Neural progenitor cell (in vitro differentiated cells): Measurements from ENCODE around the gene WWOX. TPM values are rescaled to one million over a fixed set of nuclear protein-coding genes. Genes with fewer than 3 reads are reported as not detected.

Experiments
- DNase-seq: peaks from one replicate; pipeline ENCODE4 v3.0.0-alpha.2; 2016; ENCODE audit warnings: low spot score
- H2AFZ ChIP-seq: fragments of 200-600 bp; sonication (generic); replicated peaks from 2 replicates; pipeline ENCODE4 v1.6.1; 2016; ENCODE audit warnings: antibody characterized with exemption
- H3F3A ChIP-seq: fragments of 200-600 bp; sonication (generic); 2 replicates; pipeline ENCODE4 v1.6.1; 2016; ENCODE audit warnings: antibody characterized with exemption, low read depth
- H3K27ac ChIP-seq: fragments of 200-600 bp; sonication (generic); 2 replicates; pipeline ENCODE4 v1.5.1; 2016; ENCODE audit warnings: mild to moderate bottlenecking
- H3K27me3 ChIP-seq: fragments of 200-600 bp; sonication (generic); 2 replicates; pipeline ENCODE4 v1.6.1; 2016; ENCODE audit warnings: mild to moderate bottlenecking, moderate library complexity
- H3K36me3 ChIP-seq: fragments of 200-600 bp; sonication (generic); 2 replicates; pipeline ENCODE4 v1.5.1; 2016
- H3K4me1 ChIP-seq: fragments of 200-600 bp; sonication (generic); 2 replicates; pipeline ENCODE4 v1.6.1; 2016; ENCODE audit warnings: mixed run types
- H3K4me2 ChIP-seq: fragments of 200-600 bp; sonication (generic); 2 replicates; pipeline ENCODE4 v1.6.1; 2016
- H3K4me3 ChIP-seq: fragments of 200-600 bp; sonication (generic); 2 replicates; pipeline ENCODE4 v1.5.1; 2016
- H3K79me2 ChIP-seq: fragments of 200-600 bp; sonication (generic); 2 replicates; pipeline ENCODE4 v1.6.1; 2016; ENCODE audit warnings: low read depth
- H3K9ac ChIP-seq: fragments of 200-600 bp; sonication (generic); 2 replicates; pipeline ENCODE4 v1.6.1; 2016
- H3K9me3 ChIP-seq: fragments of 200-600 bp; sonication (generic); 2 replicates; pipeline ENCODE4 v1.5.1; 2016; ENCODE audit warnings: low read depth
- H4K20me1 ChIP-seq: fragments of 200-600 bp; sonication (generic); 2 replicates; pipeline ENCODE4 v1.6.1; 2016; ENCODE audit warnings: low read depth
- H3K27ac Mint-ChIP-seq: 3 replicates; pipeline ENCODE4 v1.8.0; 2021; ENCODE audit warnings: mixed read lengths
- H3K27me3 Mint-ChIP-seq: 2 replicates; pipeline ENCODE4 v1.8.0; 2022; ENCODE audit warnings: low read depth, mild to moderate bottlenecking, inconsistent platforms, moderate library complexity, mixed read lengths; ENCODE audit not compliant: insufficient read depth
- H3K36me3 Mint-ChIP-seq: 3 replicates; pipeline ENCODE4 v1.8.0; 2021; ENCODE audit warnings: mixed read lengths
- H3K4me1 Mint-ChIP-seq: 3 replicates; pipeline ENCODE4 v1.8.0; 2021; ENCODE audit warnings: mixed read lengths
- H3K4me3 Mint-ChIP-seq: 3 replicates; pipeline ENCODE4 v1.8.0; 2021; ENCODE audit warnings: mild to moderate bottlenecking, moderate library complexity, mixed read lengths
- H3K9me3 Mint-ChIP-seq: 3 replicates; pipeline ENCODE4 v1.8.0; 2020; ENCODE audit warnings: mixed read lengths
- EZH2 ChIP-seq: fragments of 200-600 bp; sonication (generic); IDR thresholded peaks from 2 replicates; pipeline ENCODE4 v1.6.1; 2017; ENCODE audit warnings: antibody characterized with exemption, mild to moderate bottlenecking, moderate library complexity
- EZH2phosphoT487 ChIP-seq: fragments of 200-600 bp; sonication (generic); IDR thresholded peaks from 2 replicates; pipeline ENCODE4 v1.6.1; 2017; ENCODE audit warnings: antibody characterized with exemption
- total RNA-seq: library from RNA; depleted of rRNA; stranded (reverse); fragments of >200 nt; gene quantifications from 2 replicates; pipeline ENCODE4 v1.2.3, GENCODE V29; 2015; ENCODE audit warnings: low replicate concordance
- TF ChIP-seq, protein P1 (sequence below): fragments of 200-600 bp; sonication (generic); IDR thresholded peaks from 2 replicates; pipeline ENCODE4 v1.5.1; 2017; ENCODE audit warnings: antibody characterized with exemption, mild to moderate bottlenecking

The WWOX gene
- total RNA-seq, 1 donor from 2014 or later, result 63.7 TPM

DNA sequence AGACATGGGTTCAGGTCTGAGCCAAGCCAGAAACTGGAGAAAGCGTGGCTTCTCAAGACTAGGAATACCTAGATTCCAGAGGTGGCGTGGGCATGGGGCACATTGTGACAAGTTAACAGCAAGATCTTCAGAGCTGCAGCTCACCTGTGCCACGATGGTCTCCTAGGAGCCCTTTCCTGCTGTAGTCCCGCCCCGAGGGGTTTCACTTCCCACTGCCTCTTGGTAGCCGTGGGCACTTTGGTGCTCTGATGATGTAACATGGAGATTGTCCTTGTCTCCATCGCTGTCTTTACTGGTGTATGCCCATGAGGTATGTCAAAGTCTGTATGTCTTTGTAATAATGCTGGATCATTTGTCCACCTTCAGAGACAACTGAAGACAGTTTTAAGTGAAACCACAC is 89.7 kb downstream of the WWOX start:
- no peaks in the 10 kb centered on the region for H3K9me3 ChIP-seq
- no peaks in the 10 kb centered on the region for H3K27me3 ChIP-seq
- no peak overlapping the region for H2AFZ ChIP-seq
- no peak overlapping the region for H3K9ac ChIP-seq
- no peaks in the 10 kb centered on the region for H3K4me1 Mint-ChIP-seq
- H3F3A ChIP-seq, result no peaks in the 10 kb centered on the region
- no peak overlapping the region for H3K4me2 ChIP-seq
- H3K4me1 ChIP-seq, result no peaks in the 10 kb centered on the region
- no peak overlapping the region for H3K27ac Mint-ChIP-seq
- peaks cover 6% of the 10 kb centered on the region for H3K36me3 Mint-ChIP-seq
- no peak for DNase-seq
- no peaks in the 10 kb centered on the region for H4K20me1 ChIP-seq
- H3K27me3 Mint-ChIP-seq, result peaks cover 3% of the 10 kb centered on the region
- H3K36me3 ChIP-seq, result no peaks in the 10 kb centered on the region
- H3K4me3 ChIP-seq, result no peak overlapping the region
- TF ChIP-seq EZH2, result no peak
- TF ChIP-seq, protein P1, sequence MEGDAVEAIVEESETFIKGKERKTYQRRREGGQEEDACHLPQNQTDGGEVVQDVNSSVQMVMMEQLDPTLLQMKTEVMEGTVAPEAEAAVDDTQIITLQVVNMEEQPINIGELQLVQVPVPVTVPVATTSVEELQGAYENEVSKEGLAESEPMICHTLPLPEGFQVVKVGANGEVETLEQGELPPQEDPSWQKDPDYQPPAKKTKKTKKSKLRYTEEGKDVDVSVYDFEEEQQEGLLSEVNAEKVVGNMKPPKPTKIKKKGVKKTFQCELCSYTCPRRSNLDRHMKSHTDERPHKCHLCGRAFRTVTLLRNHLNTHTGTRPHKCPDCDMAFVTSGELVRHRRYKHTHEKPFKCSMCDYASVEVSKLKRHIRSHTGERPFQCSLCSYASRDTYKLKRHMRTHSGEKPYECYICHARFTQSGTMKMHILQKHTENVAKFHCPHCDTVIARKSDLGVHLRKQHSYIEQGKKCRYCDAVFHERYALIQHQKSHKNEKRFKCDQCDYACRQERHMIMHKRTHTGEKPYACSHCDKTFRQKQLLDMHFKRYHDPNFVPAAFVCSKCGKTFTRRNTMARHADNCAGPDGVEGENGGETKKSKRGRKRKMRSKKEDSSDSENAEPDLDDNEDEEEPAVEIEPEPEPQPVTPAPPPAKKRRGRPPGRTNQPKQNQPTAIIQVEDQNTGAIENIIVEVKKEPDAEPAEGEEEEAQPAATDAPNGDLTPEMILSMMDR, result no peak
- no peak for TF ChIP-seq EZH2phosphoT487
- H3K4me3 Mint-ChIP-seq, result no peak overlapping the region
- H3K27ac ChIP-seq, result no peak overlapping the region
- peaks cover 2% of the 10 kb centered on the region for H3K9me3 Mint-ChIP-seq
- H3K79me2 ChIP-seq, result no peaks in the 10 kb centered on the region

- no peaks in the 10 kb centered on the region for H3K4me1 Mint-ChIP-seq
- H3K36me3 Mint-ChIP-seq, result peaks cover 6% of the 10 kb centered on the region
- H3K27ac ChIP-seq, result no peak overlapping the region
- H3K36me3 ChIP-seq, result no peaks in the 10 kb centered on the region
- no peaks in the 10 kb centered on the region for H3K27me3 ChIP-seq
- no peaks in the 10 kb centered on the region for H3K9me3 ChIP-seq
- H3K79me2 ChIP-seq, result no peaks in the 10 kb centered on the region
- no peak overlapping the region for H3K4me2 ChIP-seq
- H3K4me1 ChIP-seq, result peaks cover 13% of the 10 kb centered on the region
- no peak overlapping the region for H3K4me3 Mint-ChIP-seq
- no peak overlapping the region for H2AFZ ChIP-seq
- H3K9me3 Mint-ChIP-seq, result peaks cover 2% of the 10 kb centered on the region
- peaks cover 3% of the 10 kb centered on the region for H3K27me3 Mint-ChIP-seq
- no peak overlapping the region for H3K9ac ChIP-seq
- H3F3A ChIP-seq, result no peaks in the 10 kb centered on the region
- no peak for DNase-seq
- TF ChIP-seq EZH2phosphoT487 (no peak), EZH2 (no peak)
- TF ChIP-seq, protein P1, result no peak
- H3K4me3 ChIP-seq, result no peak overlapping the region
- no peak overlapping the region for H3K27ac Mint-ChIP-seq
- no peaks in the 10 kb centered on the region for H4K20me1 ChIP-seq
Observed at GRCh38 chr16:78192734-78193488, 93.5 kb downstream of the WWOX start.

DNA sequence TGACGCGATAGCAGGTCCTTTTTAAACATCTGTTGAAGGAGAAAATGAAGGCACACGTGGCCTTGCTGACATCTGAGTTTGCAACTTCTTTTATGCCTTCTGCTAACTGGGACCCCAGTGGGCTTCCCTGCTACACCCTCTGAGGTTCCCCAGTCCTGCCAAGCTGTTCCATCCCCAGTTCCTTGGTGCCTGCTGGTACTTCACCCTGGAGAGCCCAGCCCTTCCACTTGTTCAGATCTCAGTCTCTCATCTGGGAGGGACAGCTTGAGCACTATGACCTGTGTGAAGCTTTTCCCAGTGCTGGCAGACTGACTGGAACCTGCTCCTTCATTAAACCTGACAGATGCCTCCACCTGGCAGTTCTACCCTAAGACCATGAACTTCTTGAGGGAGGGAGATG is 95.5 kb downstream of the WWOX start:
- no peak overlapping the region for H3K27ac Mint-ChIP-seq
- H3K4me3 ChIP-seq, result no peak overlapping the region

More for the DNA sequence above, 95.5 kb downstream of the WWOX start:
- TF ChIP-seq EZH2 (no peak), EZH2phosphoT487 (no peak)
- TF ChIP-seq, protein P1, result no peak
- Histone ChIP-seq H3F3A (no peaks in the 10 kb centered on the region), H3K79me2 (no peaks in the 10 kb centered on the region), H3K27ac (no peak overlapping the region), H3K9ac (no peak overlapping the region), H3K36me3 (no peaks in the 10 kb centered on the region), H3K4me1 (peaks cover 13% of the 10 kb centered on the region), H3K4me2 (no peak overlapping the region), H3K27me3 (no peaks in the 10 kb centered on the region), H2AFZ (no peak overlapping the region), H3K9me3 (no peaks in the 10 kb centered on the region), H4K20me1 (no peaks in the 10 kb centered on the region)
- no peak for DNase-seq
- Mint-ChIP-seq H3K4me3 (no peak overlapping the region), H3K4me1 (no peaks in the 10 kb centered on the region), H3K9me3 (peaks cover 2% of the 10 kb centered on the region), H3K36me3 (peaks cover 2% of the 10 kb centered on the region), H3K27me3 (peaks cover 3% of the 10 kb centered on the region)
